Natural killer cell (primary cell): Measurements from ENCODE around the gene ALDH1L1. TPM values are rescaled to one million over a fixed set of nuclear protein-coding genes. Genes with fewer than 3 reads are reported as not detected.
"Not testable (repeated sequence)": the region's sequence is repeated elsewhere in the genome, so short reads cannot be mapped to it uniquely, and the experiment has no call there.

ENCODE experiments used
- ATAC-seq, 3 donors: fragments of 150-1000 bp in 2 of 3; fragments of 200-7000 bp in 1 of 3; cut with Tn5 transposase; 1 replicate in 1 of 3; 2 replicates in 2 of 3; pipeline ENCODE4 v1.10.0; 2021; ENCODE audit warnings: mild to moderate bottlenecking in 2 of 3, moderate library complexity in 2 of 3
- DNase-seq, 2 donors: peaks; one replicate each; pipeline versions ENCODE4 v3.0.0 to v3.0.0-alpha.2; 2013 to 2021; ENCODE audit warnings: mixed read lengths in 1 of 2
- H3K27ac ChIP-seq: one replicate; pipeline ENCODE4 v1.5.1; 2013; ENCODE audit warnings: mild to moderate bottlenecking, low read length
- H3K27me3 ChIP-seq: one replicate; pipeline ENCODE4 v1.6.1; 2013; ENCODE audit warnings: low read length; ENCODE audit not compliant: control insufficient read depth, insufficient read depth
- H3K36me3 ChIP-seq: one replicate; pipeline ENCODE4 v1.6.1; 2013; ENCODE audit warnings: low read length; ENCODE audit not compliant: control insufficient read depth, insufficient read depth
- H3K4me1 ChIP-seq: one replicate; pipeline ENCODE4 v1.6.1; 2013; ENCODE audit warnings: low read length; ENCODE audit not compliant: control insufficient read depth, insufficient read depth
- H3K4me3 ChIP-seq: one replicate; pipeline ENCODE4 v1.5.1; 2013; ENCODE audit warnings: low read length
- H3K9me3 ChIP-seq: one replicate; pipeline ENCODE4 v1.6.1; 2013; ENCODE audit warnings: low read length; ENCODE audit not compliant: control insufficient read depth, insufficient read depth
- H3K27ac Mint-ChIP-seq, 2 donors: one replicate each; pipeline ENCODE4 v1.8.0; 2022; ENCODE audit warnings: mild to moderate bottlenecking in 2 of 2, mixed read lengths in 2 of 2, moderate library complexity in 1 of 2
- H3K27me3 Mint-ChIP-seq, 2 donors: one replicate each; pipeline ENCODE4 v1.8.0; 2022; ENCODE audit warnings: low read depth in 2 of 2, mixed read lengths in 2 of 2
- H3K36me3 Mint-ChIP-seq: one replicate; pipeline ENCODE4 v1.8.0; 2022; ENCODE audit warnings: mixed read lengths
- H3K4me1 Mint-ChIP-seq, 2 donors: one replicate each; pipeline ENCODE4 v1.8.0; 2022; ENCODE audit warnings: mixed read lengths in 2 of 2
- H3K4me3 Mint-ChIP-seq: one replicate; pipeline ENCODE4 v1.8.0; 2022; ENCODE audit warnings: mild to moderate bottlenecking, moderate library complexity, mixed read lengths
- H3K9me3 Mint-ChIP-seq, 2 donors: one replicate each; pipeline ENCODE4 v1.8.0; 2022; ENCODE audit warnings: mixed read lengths in 2 of 2
- WGBS: methylation state at CpG from one replicate; pipeline ENCODE4 v1.1.7; 2013; ENCODE audit warnings: missing lambda C conversion rate; ENCODE audit not compliant: insufficient coverage; 5-methylcytosine and 5-hydroxymethylcytosine counted together
- intact Hi-C: fragments of 100-400 bp; cut with micrococcal nuclease; formaldehyde crosslinking; loops from one replicate; pipeline ENCODE4 v1.14.2; 2022
- total RNA-seq, 4 donors: library from RNA; stranded (reverse); fragments of 120-200 nt in 1 of 4; gene quantifications; one replicate each; pipeline versions ENCODE4 v1.2.3 to v1.2.4, GENCODE V29; 2013 to 2022
- TF ChIP-seq, protein P1 (sequence below): fragments of 200-600 bp; IDR thresholded peaks from one replicate; pipeline ENCODE4 v1.8.0; 2022; ENCODE audit warnings: antibody characterized with exemption

ALDH1L1 gene
- total RNA-seq, 3 donors from 2014 or later (not counting 1 experiment from before 2014, with no cell fraction given), result not detected

DNA sequence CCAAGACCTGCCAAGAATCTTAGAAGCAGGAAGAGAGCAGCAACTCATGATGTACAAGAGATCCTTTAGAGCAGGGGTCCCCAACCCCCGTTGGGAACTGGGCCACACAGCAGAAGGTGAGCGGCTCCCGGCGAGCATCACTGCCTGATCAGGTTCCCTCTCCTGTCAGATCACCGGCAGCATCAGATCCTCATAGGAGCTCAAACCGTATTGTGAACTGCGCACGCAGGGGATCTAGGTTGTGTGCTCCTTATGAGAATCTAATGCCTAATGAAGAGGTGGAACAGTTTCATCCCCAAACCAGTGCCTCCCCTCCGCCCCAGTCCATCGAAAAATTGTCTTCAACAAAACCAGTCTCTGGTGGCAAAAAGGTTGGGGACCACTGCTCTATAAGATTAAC lies 110.2 kb downstream of the ALDH1L1 start:
- H3K4me1 Mint-ChIP-seq, result peaks cover 0 to 10% of the 10 kb centered on the region in 2 donors
- intact Hi-C loops, result no loop called here
- H3K4me3 Mint-ChIP-seq, result no peak overlapping the region
- H3K9me3 ChIP-seq, result no peaks in the 10 kb centered on the region
- ATAC-seq, result no peak
- no peaks in the 10 kb centered on the region for H3K27me3 Mint-ChIP-seq
- TF ChIP-seq, protein P1, sequence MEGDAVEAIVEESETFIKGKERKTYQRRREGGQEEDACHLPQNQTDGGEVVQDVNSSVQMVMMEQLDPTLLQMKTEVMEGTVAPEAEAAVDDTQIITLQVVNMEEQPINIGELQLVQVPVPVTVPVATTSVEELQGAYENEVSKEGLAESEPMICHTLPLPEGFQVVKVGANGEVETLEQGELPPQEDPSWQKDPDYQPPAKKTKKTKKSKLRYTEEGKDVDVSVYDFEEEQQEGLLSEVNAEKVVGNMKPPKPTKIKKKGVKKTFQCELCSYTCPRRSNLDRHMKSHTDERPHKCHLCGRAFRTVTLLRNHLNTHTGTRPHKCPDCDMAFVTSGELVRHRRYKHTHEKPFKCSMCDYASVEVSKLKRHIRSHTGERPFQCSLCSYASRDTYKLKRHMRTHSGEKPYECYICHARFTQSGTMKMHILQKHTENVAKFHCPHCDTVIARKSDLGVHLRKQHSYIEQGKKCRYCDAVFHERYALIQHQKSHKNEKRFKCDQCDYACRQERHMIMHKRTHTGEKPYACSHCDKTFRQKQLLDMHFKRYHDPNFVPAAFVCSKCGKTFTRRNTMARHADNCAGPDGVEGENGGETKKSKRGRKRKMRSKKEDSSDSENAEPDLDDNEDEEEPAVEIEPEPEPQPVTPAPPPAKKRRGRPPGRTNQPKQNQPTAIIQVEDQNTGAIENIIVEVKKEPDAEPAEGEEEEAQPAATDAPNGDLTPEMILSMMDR, result no peak
- H3K4me1 ChIP-seq, result no peaks in the 10 kb centered on the region
- WGBS, result 95% methylated on average over 10 of the region's 10 CpGs
- H3K9me3 Mint-ChIP-seq, result no peaks in the 10 kb centered on the region
- H3K4me3 ChIP-seq, result no peak overlapping the region
- DNase-seq, result no peak
- H3K27ac Mint-ChIP-seq, result no peak overlapping the region
- H3K36me3 ChIP-seq, result no peaks in the 10 kb centered on the region
- H3K27me3 ChIP-seq, result no peaks in the 10 kb centered on the region
- no peak overlapping the region for H3K27ac ChIP-seq
- H3K36me3 Mint-ChIP-seq, result peaks cover 6% of the 10 kb centered on the region

DNA sequence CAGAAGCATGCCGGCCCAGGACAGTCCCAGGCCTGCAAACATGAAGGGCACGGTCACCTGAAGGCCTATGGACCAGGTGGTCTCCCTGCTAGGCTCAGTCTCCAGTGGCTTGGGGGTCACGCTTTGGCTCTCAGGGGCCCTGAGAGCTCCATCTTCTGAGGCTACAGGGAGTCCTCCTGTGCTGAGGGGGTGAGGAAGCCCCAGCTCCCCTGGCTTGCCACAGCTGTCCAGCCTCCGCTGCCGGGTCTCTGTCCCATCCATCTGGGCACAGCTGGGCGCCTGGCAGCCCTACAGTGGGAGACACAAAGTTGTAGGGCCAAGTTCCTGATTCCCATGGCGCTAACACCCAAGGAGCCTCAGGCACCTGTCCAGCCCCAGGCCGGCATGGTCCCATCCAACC lies 112.4 kb downstream of the ALDH1L1 start:
- no peak overlapping the region for H3K27ac ChIP-seq
- Mint-ChIP-seq H3K27me3 (no peaks in the 10 kb centered on the region), H3K36me3 (peaks cover 7% of the 10 kb centered on the region), H3K4me3 (no peak overlapping the region), H3K4me1 (peaks cover 16 to 25% of the 10 kb centered on the region in 2 donors), H3K9me3 (no peaks in the 10 kb centered on the region), H3K27ac (no peak overlapping the region)
- H3K4me3 ChIP-seq, result no peak overlapping the region
- no peak for DNase-seq
- no peaks in the 10 kb centered on the region for H3K9me3 ChIP-seq
- H3K4me1 ChIP-seq, result peaks cover 9% of the 10 kb centered on the region
- TF ChIP-seq, protein P1, result no peak
- no peak for ATAC-seq
- H3K36me3 ChIP-seq, result no peaks in the 10 kb centered on the region
- H3K27me3 ChIP-seq, result no peaks in the 10 kb centered on the region
- WGBS, result 96% methylated on average over 8 of the region's 8 CpGs
- intact Hi-C loops, result no loop called here

DNA sequence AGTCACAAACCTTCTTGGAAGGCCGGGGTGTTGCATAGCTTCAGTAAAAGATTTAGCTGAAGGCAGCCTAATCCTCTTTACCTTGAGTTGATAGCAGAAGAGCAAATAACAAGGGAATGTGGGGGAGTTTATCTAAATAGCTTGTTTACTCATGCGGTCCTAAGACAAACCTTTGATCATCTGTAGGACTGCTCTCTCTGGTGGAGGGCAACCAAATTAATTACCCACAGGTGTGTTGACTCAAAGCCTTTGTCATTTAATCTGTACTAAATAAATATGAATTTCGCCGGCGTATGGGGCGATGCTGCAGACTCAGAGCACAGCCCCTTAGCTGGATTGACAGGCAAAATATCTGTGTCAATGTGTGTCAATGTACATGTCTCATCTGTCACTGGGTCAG lies 113.7 kb downstream of the ALDH1L1 start:
- intact Hi-C loops, H3K36me3 ChIP-seq, DNase-seq, ATAC-seq, H3K9me3 ChIP-seq, H3K36me3 Mint-ChIP-seq, H3K27ac ChIP-seq, H3K4me1 ChIP-seq, H3K27me3 ChIP-seq, H3K9me3 Mint-ChIP-seq, H3K27ac Mint-ChIP-seq, H3K4me3 Mint-ChIP-seq, H3K27me3 Mint-ChIP-seq, H3K4me3 ChIP-seq: not testable (repeated sequence)
- 96% methylated on average over 6 of the region's 6 CpGs for WGBS
- peaks cover 16 to 21% of the 10 kb centered on the region in 2 donors for H3K4me1 Mint-ChIP-seq

DNA sequence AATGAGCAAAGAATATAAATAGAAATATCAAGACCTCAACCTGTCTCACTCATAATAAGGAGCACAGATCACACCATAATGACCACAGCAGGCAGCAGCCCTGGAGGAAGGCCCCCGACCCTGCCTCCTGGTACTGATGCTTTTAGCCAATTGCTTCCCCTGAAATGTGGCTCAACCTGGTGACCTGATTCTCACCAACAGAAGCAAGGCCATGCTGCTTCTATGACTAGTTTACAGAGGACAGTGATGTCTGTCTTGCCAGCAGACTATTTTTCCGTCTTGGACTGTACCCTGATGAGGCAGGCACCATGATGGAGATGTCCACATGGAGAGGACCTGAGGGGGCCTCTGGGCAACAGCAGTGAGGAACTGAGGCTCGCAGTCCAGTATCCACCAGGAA lies 114.5 kb downstream of the ALDH1L1 start:
- Mint-ChIP-seq H3K27ac (no peak overlapping the region), H3K9me3 (no peaks in the 10 kb centered on the region), H3K27me3 (no peaks in the 10 kb centered on the region), H3K4me3 (no peak overlapping the region), H3K4me1 (peaks cover 16 to 21% of the 10 kb centered on the region in 2 donors), H3K36me3 (peaks cover 7% of the 10 kb centered on the region)
- ATAC-seq, result no peak
- Histone ChIP-seq H3K27me3 (no peaks in the 10 kb centered on the region), H3K9me3 (no peaks in the 10 kb centered on the region), H3K36me3 (no peaks in the 10 kb centered on the region), H3K4me1 (peaks cover 10% of the 10 kb centered on the region), H3K4me3 (no peak overlapping the region), H3K27ac (no peak overlapping the region)
- no peak for DNase-seq
- WGBS, result 85% methylated on average over 3 of the region's 3 CpGs
- intact Hi-C loops, result no loop called here
- TF ChIP-seq, protein P1, result no peak
